T-helper 2 cell treated with Interferon-gamma antibody and Interleukin-4, amounts not matched to agents 5 μg/mL and 100 μg/mL, for 36 hours (primary cell): ENCODE results near the gene LCN2.

Experiments
- DNase-seq: peaks from one replicate; pipeline ENCODE4 v3.0.0; 2021; ENCODE audit warnings: low spot score
- H3K27ac Mint-ChIP-seq: one replicate; pipeline ENCODE4 v1.8.0; 2021; ENCODE audit warnings: mild to moderate bottlenecking, mixed read lengths
- H3K27me3 Mint-ChIP-seq: one replicate; pipeline ENCODE4 v1.8.0; 2021; ENCODE audit warnings: low read depth, mixed read lengths
- H3K36me3 Mint-ChIP-seq: one replicate; pipeline ENCODE4 v1.8.0; 2021; ENCODE audit warnings: low read depth, mixed read lengths
- H3K4me1 Mint-ChIP-seq: one replicate; pipeline ENCODE4 v1.8.0; 2021; ENCODE audit warnings: low read depth, mixed read lengths
- H3K4me3 Mint-ChIP-seq: one replicate; pipeline ENCODE4 v1.8.0; 2022; ENCODE audit warnings: mild to moderate bottlenecking, moderate library complexity, mixed read lengths
- H3K9me3 Mint-ChIP-seq: one replicate; pipeline ENCODE4 v1.8.0; 2021; ENCODE audit warnings: mixed read lengths

LCN2 gene

GRCh38 chr9:128190516-128191405 lies 41.5 kb downstream of the LCN2 start:
- no peak for DNase-seq
- peaks cover 21% of the 10 kb centered on the region for H3K4me1 Mint-ChIP-seq
- peak overlapping the region; percentile 92 for H3K27ac Mint-ChIP-seq

DNA sequence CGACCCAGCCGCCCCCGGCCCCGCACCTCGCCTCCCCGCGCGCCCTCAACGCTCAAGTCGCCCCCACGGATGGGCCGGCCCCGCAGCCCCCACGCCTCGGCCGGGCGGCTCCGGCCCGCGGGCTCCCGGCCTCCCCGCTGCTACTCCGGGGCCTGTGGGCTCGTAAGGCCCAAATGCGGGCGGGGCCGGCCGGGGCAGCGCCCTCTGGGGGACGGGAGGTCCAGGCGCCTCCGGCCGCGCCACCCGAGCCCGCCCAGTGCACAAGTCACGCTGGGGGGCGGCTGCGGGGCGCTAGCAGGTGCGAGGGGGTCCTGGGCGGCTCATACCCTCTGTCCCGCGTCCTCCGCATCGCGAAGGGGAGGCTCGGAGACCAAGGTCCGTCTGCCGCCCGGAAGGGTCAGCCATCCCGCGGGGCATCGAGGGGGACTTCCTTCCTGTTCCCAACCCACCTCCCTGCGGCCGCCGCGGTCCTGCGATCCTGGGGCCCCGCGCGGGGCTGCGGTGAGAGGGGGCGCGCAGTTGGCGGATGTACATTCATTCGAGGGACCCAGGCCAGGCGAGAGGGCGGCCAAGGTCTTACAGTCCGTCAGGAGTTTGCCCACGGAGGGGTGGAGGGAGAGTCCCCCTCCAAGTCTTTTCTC lies 42.3 kb downstream of the LCN2 start, which contains the start of gene CIZ1:
TSS of gene CIZ1 (minus strand) at position 167 of the 641 bp plus-strand sequence. CDS start 715 bp downstream, outside the sequence.
- Mint-ChIP-seq H3K9me3 (no peaks in the 10 kb centered on the region), H3K27ac (peak within 1 kb of the TSS; percentile 92), H3K27me3 (no peaks in the 10 kb centered on the region), H3K4me3 (peak within 1 kb of the TSS; percentile 98), H3K4me1 (peaks cover 21% of the 10 kb centered on the region), H3K36me3 (peaks cover 26% of the 10 kb centered on the region)
- DNase-seq: peak; percentile 78

More at GRCh38 chr9:128190516-128191405, 41.5 kb downstream of the LCN2 start:
- peaks cover 28% of the 10 kb centered on the region for H3K36me3 Mint-ChIP-seq
- peak overlapping the region; percentile 98 for H3K4me3 Mint-ChIP-seq
- H3K27me3 Mint-ChIP-seq: no peaks in the 10 kb centered on the region
- H3K9me3 Mint-ChIP-seq: no peaks in the 10 kb centered on the region

DNA sequence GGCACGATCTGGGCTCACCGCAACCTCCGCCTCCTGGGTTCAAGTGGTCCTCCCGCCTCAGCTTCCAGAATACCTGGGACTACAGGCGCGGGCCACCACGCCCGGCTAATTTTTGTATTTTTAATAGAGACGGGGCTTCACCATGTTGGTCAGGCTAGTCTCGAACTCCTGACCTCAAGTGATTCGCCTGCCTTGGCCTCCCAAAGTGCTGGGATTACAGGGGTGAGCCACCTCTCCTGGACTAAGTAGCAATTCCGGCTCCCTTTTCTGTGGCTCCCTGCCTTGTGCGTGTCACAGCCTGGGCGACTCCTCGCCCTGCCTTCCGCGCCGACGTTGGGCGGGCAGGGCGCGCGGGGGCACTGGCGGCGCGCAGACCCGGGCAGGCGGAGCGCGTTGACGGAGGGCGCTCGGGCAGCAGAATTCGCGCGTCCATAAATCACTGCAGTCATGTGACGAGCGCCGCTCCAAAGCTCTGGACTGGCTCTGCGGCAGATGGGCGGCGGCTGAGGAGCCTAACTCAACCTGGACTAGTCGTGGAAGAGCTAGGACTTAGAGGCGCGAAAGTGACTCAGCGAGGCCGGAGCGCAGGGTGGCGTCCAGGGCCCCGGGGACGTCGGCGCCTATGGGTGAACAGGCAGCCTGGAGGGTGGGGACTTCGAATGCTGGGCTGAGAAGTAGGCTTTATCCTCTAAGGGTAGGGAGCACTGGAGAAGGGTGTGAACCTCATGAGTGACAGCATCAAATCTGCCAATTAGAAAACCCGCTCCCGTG lies 43.5 kb downstream of the LCN2 start:
- peak; percentile 58 for DNase-seq
- H3K27me3 Mint-ChIP-seq: no peaks in the 10 kb centered on the region
- peaks cover 20% of the 10 kb centered on the region for H3K36me3 Mint-ChIP-seq
- peak overlapping the region; percentile 36 for H3K27ac Mint-ChIP-seq
- peak overlapping the region; percentile 21 for H3K4me3 Mint-ChIP-seq
- H3K9me3 Mint-ChIP-seq: no peaks in the 10 kb centered on the region
- H3K4me1 Mint-ChIP-seq: peaks cover 20% of the 10 kb centered on the region

DNA sequence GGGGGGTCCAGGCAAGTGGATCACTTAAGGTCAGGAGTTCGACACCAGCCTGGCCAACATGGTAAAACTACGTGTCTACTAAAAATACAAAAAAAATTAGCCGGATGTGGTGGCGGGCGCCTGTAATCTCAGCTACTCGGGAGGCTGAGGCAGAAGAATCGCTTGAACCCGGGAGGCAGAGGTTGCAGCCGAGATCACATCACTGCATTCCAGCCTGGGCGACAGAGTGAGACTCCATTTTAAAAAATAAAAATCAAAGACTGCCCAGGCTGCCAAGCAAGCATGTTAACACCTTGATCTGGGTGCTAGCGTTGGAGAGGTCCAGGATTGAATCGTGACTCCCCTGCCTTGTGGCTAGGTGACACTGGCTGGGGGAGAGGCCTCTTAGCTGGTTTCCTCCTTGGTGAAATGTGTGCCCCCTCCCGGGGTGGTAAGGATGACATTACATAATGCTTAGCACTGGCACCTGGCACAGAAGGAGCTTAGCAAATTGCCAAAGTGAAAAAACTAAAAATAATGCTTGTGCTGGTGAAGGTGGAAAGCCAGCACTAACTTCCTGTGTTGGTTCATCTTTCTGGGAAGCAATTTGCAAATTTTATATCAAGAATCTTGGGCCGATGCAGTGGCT lies 44.3 kb downstream of the LCN2 start:
- no peak overlapping the region for H3K27ac Mint-ChIP-seq
- H3K9me3 Mint-ChIP-seq: no peaks in the 10 kb centered on the region
- no peaks in the 10 kb centered on the region for H3K27me3 Mint-ChIP-seq
- peaks cover 14% of the 10 kb centered on the region for H3K36me3 Mint-ChIP-seq
- peaks cover 20% of the 10 kb centered on the region for H3K4me1 Mint-ChIP-seq
- H3K4me3 Mint-ChIP-seq: peak overlapping the region; percentile 21
- no peak for DNase-seq

- no peaks in the 10 kb centered on the region for H3K9me3 Mint-ChIP-seq
- H3K27me3 Mint-ChIP-seq: peaks cover 29% of the 10 kb centered on the region
- no peak for DNase-seq
- no peaks in the 10 kb centered on the region for H3K36me3 Mint-ChIP-seq
- no peak overlapping the region for H3K4me3 Mint-ChIP-seq
- H3K4me1 Mint-ChIP-seq: peaks cover 11% of the 10 kb centered on the region
- H3K27ac Mint-ChIP-seq: no peak overlapping the region
Observed at GRCh38 chr9:128201441-128202369, 52.5 kb downstream of the LCN2 start.

- DNase-seq: no peak
- H3K4me1 Mint-ChIP-seq: peaks cover 11% of the 10 kb centered on the region
- no peaks in the 10 kb centered on the region for H3K9me3 Mint-ChIP-seq
- H3K27ac Mint-ChIP-seq: peak overlapping the region; percentile 63
- peak overlapping the region; percentile 75 for H3K4me3 Mint-ChIP-seq
- no peaks in the 10 kb centered on the region for H3K36me3 Mint-ChIP-seq
- peaks cover 33% of the 10 kb centered on the region for H3K27me3 Mint-ChIP-seq
Observed at GRCh38 chr9:128202648-128203023, 53.4 kb downstream of the LCN2 start.
